Fibroblast of lung (primary cell): ENCODE results near the gene GLIPR1L2. TPM values are rescaled to one million over a fixed set of nuclear protein-coding genes. Genes with fewer than 3 reads are reported as not detected.
A peak's percentile ranks its signal among the peaks of the same experiment; 100 is the strongest.

Experiments used
- DNase-seq, 2 donors: peaks; one replicate each; pipeline versions ENCODE4 v3.0.0 to v3.0.0-alpha.2; 2010; ENCODE audit warnings: low read depth in 2 of 2
- H2AFZ ChIP-seq: 2 replicates; pipeline ENCODE4 v1.5.1; 2012; ENCODE audit warnings: low read length, control low read depth, inconsistent platforms
- H3K27ac ChIP-seq: 2 replicates; pipeline ENCODE4 v1.5.1; 2011; ENCODE audit warnings: low read length, control low read depth; ENCODE audit not compliant: insufficient read depth
- H3K27me3 ChIP-seq: 2 replicates; pipeline ENCODE4 v1.5.1; 2011; ENCODE audit warnings: mild to moderate bottlenecking, low read length; ENCODE audit not compliant: control insufficient read depth, insufficient read depth
- H3K36me3 ChIP-seq: 2 replicates; pipeline ENCODE4 v1.5.1; 2011; ENCODE audit warnings: low read length; ENCODE audit not compliant: control insufficient read depth, insufficient read depth
- H3K4me1 ChIP-seq: 2 replicates; pipeline ENCODE4 v1.5.1; 2011; ENCODE audit warnings: low read length; ENCODE audit not compliant: control insufficient read depth, insufficient read depth; ENCODE audit errors: extremely low read depth
- H3K4me2 ChIP-seq: 2 replicates; pipeline ENCODE4 v1.5.1; 2011; ENCODE audit warnings: low read length, control low read depth; ENCODE audit not compliant: insufficient read depth; ENCODE audit errors: extremely low read depth
- H3K4me3 ChIP-seq, 4 experiments: fragments of 200-600 bp in 1 of 4; sonication (generic) in 1 of 4; replicated peaks in 1 of 4; 2 replicates each; pipeline ENCODE4 v1.5.1; 2011 to 2016; ENCODE audit warnings: low read length in 4 of 4, low read depth in 3 of 4, mild to moderate bottlenecking in 3 of 4, control low read depth in 2 of 4, inconsistent platforms in 1 of 4, mixed read lengths in 1 of 4; ENCODE audit not compliant: insufficient read depth in 1 of 4; ENCODE audit errors: control extremely low read depth in 1 of 4
- H3K79me2 ChIP-seq: 2 replicates; pipeline ENCODE4 v1.5.1; 2012; ENCODE audit warnings: mild to moderate bottlenecking, low read length, inconsistent platforms; ENCODE audit not compliant: control insufficient read depth, insufficient read depth
- H3K9ac ChIP-seq: 2 replicates; pipeline ENCODE4 v1.5.1; 2011; ENCODE audit warnings: mild to moderate bottlenecking, low read length, control low read depth; ENCODE audit not compliant: insufficient read depth
- H3K9me3 ChIP-seq: 2 replicates; pipeline ENCODE4 v1.5.1; 2012; ENCODE audit warnings: low read depth, low read length; ENCODE audit not compliant: control insufficient read depth, insufficient read depth
- H4K20me1 ChIP-seq: 2 replicates; pipeline ENCODE4 v1.5.1; 2011; ENCODE audit warnings: low read length; ENCODE audit not compliant: control insufficient read depth, insufficient read depth; ENCODE audit errors: extremely low read depth
- EZH2 ChIP-seq: IDR thresholded peaks from 2 replicates; pipeline ENCODE4 v1.5.1; 2012; ENCODE audit warnings: low read length, control low read depth, mild to moderate bottlenecking; ENCODE audit errors: missing control alignments
- polyA plus RNA-seq, 2 donors: library from polyadenylated mRNA; depleted of rRNA in 1 of 2; stranded (reverse) in 1 of 2; unstranded in 1 of 2; fragments of >200 nt; gene quantifications; 2 replicates each; pipeline ENCODE4 v1.2.1, GENCODE V29; 2011 to 2012; ENCODE audit warnings: missing spikeins in 1 of 2
- total RNA-seq: library from RNA; depleted of rRNA; stranded (reverse); fragments of >200 nt; gene quantifications from 2 replicates; pipeline ENCODE4 v1.2.1, GENCODE V29; 2014
- TF ChIP-seq, protein P1 (sequence below), 2 donors: IDR thresholded peaks in 1 of 2; conservative IDR thresholded peaks in 1 of 2; 1 replicate in 1 of 2; 2 replicates in 1 of 2; pipeline ENCODE4 v1.5.1; 2011 to 2012; ENCODE audit warnings: low read length in 2 of 2, control low read depth in 1 of 2, inconsistent platforms in 1 of 2, low read depth in 1 of 2, mild to moderate bottlenecking in 1 of 2

The GLIPR1L2 gene
- total and polyA plus RNA-seq, 2 donors (not counting 1 experiment from before 2014, with no cell fraction given), result 0.33 TPM

DNA sequence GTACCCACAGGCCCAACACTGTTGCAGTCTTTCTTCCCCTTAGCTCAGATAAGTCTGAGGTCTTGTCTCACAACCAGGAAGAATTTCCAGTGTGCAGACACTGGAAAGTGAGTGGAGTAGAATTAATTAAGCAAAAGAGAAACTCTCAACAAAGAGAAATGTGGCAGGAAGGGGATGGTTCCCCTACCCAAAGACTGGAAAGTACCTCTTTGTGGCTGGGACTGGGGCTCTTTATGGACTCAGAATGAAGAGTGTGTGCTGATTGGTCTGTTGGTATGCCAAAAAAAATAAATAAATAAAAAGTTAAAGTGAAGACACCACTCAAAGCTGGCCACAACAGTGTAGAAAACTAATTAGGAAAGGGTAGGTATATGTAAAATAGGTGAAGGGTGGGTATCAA, 30.0 kb upstream of the GLIPR1L2 start:
- H3K27me3 ChIP-seq, result no peaks in the 10 kb centered on the region
- TF ChIP-seq, protein P1, sequence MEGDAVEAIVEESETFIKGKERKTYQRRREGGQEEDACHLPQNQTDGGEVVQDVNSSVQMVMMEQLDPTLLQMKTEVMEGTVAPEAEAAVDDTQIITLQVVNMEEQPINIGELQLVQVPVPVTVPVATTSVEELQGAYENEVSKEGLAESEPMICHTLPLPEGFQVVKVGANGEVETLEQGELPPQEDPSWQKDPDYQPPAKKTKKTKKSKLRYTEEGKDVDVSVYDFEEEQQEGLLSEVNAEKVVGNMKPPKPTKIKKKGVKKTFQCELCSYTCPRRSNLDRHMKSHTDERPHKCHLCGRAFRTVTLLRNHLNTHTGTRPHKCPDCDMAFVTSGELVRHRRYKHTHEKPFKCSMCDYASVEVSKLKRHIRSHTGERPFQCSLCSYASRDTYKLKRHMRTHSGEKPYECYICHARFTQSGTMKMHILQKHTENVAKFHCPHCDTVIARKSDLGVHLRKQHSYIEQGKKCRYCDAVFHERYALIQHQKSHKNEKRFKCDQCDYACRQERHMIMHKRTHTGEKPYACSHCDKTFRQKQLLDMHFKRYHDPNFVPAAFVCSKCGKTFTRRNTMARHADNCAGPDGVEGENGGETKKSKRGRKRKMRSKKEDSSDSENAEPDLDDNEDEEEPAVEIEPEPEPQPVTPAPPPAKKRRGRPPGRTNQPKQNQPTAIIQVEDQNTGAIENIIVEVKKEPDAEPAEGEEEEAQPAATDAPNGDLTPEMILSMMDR (conservative IDR thresholded peaks at IDR 0.05 in 1 of 2, IDR thresholded peaks at IDR 0.05 in 1 of 2; ENCODE audit: low read depth in 1 of 2, low read length in 2 of 2), result no peak
- no peak for TF ChIP-seq EZH2
- H3K9me3 ChIP-seq, result no peaks in the 10 kb centered on the region
- no peak overlapping the region for H3K9ac ChIP-seq
- no peak overlapping the region for H3K4me2 ChIP-seq
- no peak overlapping the region for H3K4me3 ChIP-seq
- no peak for DNase-seq
- no peaks in the 10 kb centered on the region for H3K36me3 ChIP-seq
- H4K20me1 ChIP-seq, result no peaks in the 10 kb centered on the region
- no peak overlapping the region for H3K27ac ChIP-seq
- no peaks in the 10 kb centered on the region for H3K4me1 ChIP-seq
- no peak overlapping the region for H2AFZ ChIP-seq
- H3K79me2 ChIP-seq, result no peaks in the 10 kb centered on the region

DNA sequence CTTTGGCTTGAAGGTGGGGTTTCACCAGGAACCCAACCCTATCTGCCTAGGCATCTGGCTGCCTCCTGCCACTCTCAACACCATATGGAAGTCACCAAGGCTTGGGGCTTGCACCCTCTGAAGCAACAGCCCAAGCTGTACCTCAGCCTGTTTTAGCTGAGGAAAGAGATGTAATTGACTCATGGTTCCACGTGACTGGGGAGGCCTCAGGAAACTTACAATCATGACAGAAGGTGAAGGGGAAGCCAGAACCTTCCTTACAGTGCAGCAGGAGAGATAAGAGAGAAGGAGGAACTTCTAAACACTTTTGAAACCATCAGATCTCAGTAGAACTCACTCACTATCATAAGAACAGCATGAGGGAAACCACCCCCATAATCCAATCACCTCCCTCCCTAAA, 29.5 kb upstream of the GLIPR1L2 start:
- Histone ChIP-seq H3K36me3 (no peaks in the 10 kb centered on the region), H3K27me3 (no peaks in the 10 kb centered on the region), H2AFZ (no peak overlapping the region), H3K4me1 (no peaks in the 10 kb centered on the region), H3K4me2 (no peak overlapping the region), H3K9ac (no peak overlapping the region), H3K27ac (no peak overlapping the region), H3K9me3 (no peaks in the 10 kb centered on the region), H4K20me1 (no peaks in the 10 kb centered on the region), H3K79me2 (no peaks in the 10 kb centered on the region), H3K4me3 (no peak overlapping the region)
- TF ChIP-seq, protein P1 (conservative IDR thresholded peaks at IDR 0.05 in 1 of 2, IDR thresholded peaks at IDR 0.05 in 1 of 2; ENCODE audit: low read depth in 1 of 2, low read length in 2 of 2), result no peak
- TF ChIP-seq EZH2, result no peak
- no peak for DNase-seq

DNA sequence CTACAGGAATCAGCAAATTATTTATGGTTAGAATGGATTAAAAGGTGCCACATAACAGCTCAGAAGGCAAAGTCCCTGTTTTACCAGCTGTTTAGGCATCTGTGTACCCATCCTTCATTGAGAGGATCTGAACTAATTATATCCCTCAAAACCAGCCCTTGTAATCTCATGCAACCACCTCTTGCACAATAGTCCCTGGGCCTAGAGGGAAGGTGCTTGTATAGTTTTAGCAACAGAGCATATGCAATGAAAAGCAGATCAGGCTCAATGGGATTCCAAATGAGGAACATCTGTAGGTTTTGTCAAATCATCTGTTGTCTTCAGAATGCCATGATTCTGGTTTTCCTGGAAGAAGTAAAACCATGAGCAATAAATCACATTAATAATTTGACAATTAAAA, 26.0 kb upstream of the GLIPR1L2 start:
- TF ChIP-seq, protein P1 (conservative IDR thresholded peaks at IDR 0.05 in 1 of 2, IDR thresholded peaks at IDR 0.05 in 1 of 2; ENCODE audit: low read depth in 1 of 2, low read length in 2 of 2), result no peak
- TF ChIP-seq EZH2, result no peak
- Histone ChIP-seq H3K27ac (no peak overlapping the region), H3K9me3 (no peaks in the 10 kb centered on the region), H3K4me2 (no peak overlapping the region), H3K79me2 (no peaks in the 10 kb centered on the region), H3K4me1 (no peaks in the 10 kb centered on the region), H3K36me3 (no peaks in the 10 kb centered on the region), H3K4me3 (no peak overlapping the region), H3K27me3 (no peaks in the 10 kb centered on the region), H2AFZ (no peak overlapping the region), H4K20me1 (no peaks in the 10 kb centered on the region), H3K9ac (no peak overlapping the region)
- peak in 1 of 2 donors; percentile 70 for DNase-seq
